GM18907 (cell line): Measurements from ENCODE around the gene RPN1.
"Not testable (repeated sequence)": the region's sequence is repeated elsewhere in the genome, so short reads cannot be mapped to it uniquely, and the experiment has no call there.

Experiments used
- ATAC-seq: cut with Tn5 transposase; IDR thresholded peaks from one replicate; pipeline ENCODE4 v1.9.1; 2021; ENCODE audit warnings: mild to moderate bottlenecking, moderate library complexity; ENCODE audit not compliant: unreplicated experiment

RPN1 gene

GRCh38 chr3:128613083-128613829 lies 37.4 kb downstream of the RPN1 start:
- no peak for ATAC-seq

DNA sequence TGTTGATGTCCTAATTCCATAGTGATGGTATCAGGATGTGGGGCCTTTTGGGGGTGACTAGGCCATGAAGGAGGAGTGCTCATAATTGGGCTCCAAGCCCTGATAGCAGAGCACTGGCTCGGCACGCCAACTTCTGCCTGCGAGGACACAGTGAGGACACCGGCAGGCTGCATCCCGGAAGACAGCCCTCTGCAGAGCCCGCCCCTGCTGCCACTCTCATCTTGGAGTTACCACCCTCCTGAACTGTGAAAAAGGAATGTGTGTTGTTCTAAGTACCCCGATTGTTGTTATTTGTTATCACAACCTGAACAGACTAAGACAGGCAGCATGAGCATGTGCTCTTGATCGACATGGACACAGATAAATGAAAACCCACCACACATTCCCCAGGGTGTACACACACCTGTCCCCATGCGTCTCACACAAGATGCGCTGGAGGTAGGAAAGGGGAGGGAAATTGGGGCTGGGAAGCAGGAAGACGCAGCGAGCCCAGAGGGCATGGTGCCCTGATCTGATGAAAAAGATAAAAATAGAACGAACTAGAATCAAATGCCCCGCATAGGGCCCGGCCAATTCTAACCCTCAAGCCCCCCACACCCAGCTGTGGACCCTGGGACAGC lies 40.1 kb downstream of the RPN1 start:
- ATAC-seq, result no peak

DNA sequence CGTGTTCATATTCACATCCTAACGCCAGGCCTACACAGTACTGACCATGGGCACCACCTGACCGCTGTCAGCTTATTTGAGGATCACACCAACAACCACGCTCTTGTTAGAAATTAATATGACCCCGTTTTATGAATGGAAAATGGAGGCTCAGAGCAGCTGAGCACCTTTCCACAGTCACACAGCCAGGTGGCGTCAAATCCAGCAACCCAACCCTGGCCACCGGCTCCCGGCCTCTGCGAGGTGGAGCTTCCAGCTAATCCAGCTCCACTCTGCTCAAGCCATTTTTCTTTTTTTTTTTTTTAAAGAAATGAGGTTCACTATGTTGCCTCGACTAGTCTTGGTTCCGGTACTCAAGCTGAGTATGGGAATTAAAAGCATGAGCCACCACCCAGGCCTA lies 41.3 kb downstream of the RPN1 start:
- no peak for ATAC-seq

GRCh38 chr3:128607710-128608048 lies 42.9 kb downstream of the RPN1 start:
- ATAC-seq, result no peak

DNA sequence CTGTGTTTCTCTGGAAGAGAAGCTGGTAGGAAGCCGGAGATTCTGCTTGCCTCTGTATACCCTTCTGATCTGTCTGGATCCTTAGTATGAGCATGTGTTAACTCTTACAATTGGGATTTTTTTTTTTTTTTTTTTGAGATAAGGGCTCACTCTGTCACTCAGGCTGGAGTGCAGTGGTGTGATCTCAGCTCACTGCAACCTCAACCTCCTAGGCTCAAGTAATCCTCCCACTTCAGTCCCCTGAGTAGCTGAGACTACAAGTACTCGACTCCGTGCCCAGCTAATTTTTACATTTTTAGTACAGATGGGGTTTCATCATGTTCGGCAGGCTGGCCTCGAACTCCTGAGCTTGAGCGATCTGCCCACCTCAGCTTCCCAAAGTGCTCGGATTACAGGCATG lies 44.5 kb downstream of the RPN1 start:
- no peak for ATAC-seq

- ATAC-seq, result no peak
Observed at GRCh38 chr3:128605091-128606046, 45.2 kb downstream of the RPN1 start.

DNA sequence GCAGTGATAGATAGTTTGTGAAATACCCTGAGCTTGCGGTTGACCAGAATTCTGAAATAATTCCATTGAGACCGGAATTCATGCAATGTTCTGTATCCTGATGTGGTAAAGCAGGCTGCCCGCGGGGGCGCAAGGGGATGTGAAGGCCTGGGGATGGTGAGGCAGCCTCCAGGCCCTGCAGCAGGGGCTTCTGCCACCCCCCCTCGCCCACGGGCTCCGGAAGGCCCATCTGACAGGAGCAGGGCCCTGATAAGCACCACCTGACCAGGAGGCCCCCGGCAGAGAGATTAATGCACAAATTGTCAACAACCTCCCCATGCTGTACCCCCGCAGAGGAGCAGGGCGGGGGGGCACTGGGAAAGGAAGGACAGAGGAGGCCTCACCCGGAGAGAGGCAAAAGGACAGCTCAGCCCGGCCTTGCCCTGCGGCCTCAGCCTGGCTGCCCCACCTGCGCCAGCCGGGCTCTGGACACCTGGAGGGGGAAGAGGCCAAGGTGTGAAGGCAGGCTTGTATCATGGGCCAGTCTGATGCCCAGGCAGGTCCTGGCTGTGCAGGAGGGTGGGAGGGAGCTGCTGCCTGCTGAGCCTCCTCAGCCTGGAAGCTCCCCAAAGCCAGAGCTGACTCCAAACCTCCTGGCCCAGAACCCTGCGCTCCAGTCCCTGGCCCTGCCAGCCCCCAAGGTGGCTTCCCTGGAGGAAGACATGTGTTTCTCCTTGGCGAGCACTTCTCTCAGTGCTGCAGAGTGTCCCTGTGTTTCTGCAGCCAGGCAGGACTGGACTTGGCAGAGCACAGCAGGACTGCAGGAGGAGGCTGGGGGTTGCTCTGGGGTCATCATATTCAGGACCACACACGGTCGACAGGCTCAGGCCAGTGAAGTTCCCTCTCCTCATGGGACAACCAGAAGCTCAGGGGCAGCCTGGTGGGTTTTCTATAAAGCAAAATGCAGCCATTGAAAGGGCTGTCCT lies 46.5 kb downstream of the RPN1 start:
- ATAC-seq, result no peak

DNA sequence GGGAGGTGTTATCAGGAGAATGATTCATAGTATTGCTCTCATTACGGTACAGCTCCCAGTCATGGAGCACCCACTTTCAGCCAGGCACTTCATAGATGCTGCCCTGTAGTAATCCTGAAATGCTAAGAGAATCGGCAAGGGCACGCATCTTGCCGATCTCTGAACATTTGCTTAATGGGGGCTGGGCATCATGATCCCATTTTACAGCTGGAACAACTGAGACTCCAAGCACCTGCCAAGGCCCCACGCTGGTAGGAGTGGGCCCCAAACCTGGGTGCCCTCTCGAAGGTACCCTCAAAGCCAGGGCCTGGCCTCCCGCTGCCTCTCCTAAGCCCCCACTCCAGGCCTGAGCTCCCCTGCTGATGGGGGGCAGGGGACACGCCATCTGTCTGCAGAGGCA lies 47.3 kb downstream of the RPN1 start:
- no peak for ATAC-seq

- ATAC-seq, result no peak
Observed at GRCh38 chr3:128598884-128599664, 51.5 kb downstream of the RPN1 start.

DNA sequence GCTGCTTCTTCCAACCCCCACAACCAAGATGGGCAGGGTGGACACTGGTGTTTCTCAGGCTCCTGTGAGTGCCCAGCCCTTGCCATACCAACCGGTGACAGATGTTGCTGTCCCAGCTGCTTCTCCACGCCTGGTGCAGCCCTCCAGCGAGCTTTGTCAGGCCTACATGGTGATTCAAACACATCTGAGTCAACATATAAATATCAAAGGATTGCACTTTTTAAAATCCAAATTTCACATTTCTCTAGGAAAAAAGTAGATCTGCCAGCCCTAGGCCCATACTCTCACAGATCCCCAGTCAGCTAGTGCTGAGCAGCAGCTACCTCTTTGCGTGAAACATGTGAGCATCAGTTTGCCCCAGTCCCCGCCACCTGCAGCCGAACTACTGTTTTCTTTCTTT lies 52.7 kb downstream of the RPN1 start:
- no peak for ATAC-seq

- no peak for ATAC-seq
Observed at GRCh38 chr3:128592864-128593263, 57.8 kb downstream of the RPN1 start.

DNA sequence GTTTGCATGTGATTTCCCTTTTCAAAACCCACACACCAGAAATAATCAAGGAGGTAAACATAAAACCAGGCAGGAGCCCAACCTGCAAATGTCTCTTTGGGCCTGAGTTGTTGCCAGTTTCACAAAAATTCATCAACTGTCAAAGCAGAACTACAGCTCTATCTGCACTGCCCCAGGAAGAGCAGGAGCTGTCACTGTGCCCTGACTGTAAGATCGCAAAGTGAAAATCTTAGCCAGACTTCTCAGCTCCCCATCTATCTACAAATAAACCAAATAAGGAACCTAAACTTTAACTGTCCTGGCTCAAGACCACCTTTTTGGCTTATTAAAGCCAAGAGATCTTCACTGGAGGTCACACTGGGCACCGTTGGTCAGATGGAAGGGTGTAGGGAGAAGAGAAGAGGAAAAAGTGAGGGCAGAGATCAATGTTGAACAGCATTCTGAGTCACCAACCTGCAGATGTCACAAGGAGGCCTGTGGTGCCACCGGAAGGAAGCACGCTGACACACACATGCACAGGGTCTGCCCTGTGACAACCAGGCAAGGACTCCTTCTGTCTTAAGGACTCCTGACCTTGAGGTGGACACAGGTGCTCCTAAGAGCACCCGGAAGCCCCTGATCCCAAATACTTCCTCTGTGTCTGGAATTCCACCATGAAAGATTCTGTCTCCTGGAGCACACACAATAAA lies 58.7 kb downstream of the RPN1 start:
- ATAC-seq, result no peak

DNA sequence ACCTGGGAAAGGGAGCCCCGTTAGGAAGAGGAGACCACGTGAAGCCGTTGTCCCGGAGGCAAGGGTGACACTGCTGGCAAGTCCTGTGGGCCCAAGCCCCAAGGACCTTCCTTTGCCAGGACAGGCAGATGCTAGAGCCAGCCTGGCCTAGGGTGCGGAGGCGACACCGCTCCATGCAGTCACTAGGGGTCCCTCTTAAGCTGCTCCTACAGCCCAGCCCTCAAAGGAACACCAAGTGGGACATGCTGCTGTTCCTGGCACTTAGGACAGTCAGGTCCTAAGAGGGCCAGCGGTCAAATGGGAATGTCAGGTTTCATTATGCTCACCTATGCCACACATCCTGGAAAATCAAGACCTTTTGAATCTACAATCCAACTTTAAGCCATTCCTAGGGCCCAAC lies 59.7 kb downstream of the RPN1 start:
- ATAC-seq, result no peak

DNA sequence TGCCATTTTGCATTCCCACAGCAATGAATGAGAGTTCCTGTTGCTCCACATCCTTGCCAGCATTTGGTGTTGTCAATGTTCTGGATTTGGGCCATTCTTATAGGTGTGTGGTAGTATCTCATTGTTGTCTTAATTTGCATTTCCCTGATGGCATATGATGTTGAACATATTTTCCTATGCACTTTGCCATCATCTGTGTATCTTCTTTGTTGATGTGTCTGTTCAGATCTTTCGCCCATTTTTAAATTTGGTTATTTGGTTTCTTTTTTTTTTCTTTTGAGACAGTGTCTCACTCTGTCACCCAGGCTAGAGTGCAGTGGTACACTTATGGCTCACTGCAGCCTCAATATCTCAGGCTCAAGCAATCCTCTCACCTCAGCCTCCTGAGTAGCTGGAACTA lies 60.6 kb downstream of the RPN1 start:
- ATAC-seq, result not testable (repeated sequence)

DNA sequence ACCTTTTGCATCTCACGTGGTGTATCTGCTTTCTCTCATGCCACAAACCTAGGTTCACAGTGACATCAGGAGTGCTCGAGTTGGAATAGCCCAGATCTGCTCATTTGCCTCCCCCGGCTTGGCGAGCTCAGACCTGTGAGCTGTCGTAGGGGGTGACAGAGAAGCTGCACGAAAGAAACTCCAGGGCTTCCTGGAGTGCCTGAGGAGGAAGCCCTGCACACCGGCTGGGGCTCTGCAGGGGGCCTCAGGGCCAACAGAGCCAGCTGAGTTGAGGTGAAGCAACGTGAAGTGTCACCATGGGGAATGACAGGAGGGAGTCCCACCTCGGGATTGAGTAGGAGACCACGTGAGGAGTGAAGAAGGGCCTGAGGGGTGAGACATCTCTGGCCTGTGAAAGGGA lies 62.5 kb downstream of the RPN1 start:
- no peak for ATAC-seq

DNA sequence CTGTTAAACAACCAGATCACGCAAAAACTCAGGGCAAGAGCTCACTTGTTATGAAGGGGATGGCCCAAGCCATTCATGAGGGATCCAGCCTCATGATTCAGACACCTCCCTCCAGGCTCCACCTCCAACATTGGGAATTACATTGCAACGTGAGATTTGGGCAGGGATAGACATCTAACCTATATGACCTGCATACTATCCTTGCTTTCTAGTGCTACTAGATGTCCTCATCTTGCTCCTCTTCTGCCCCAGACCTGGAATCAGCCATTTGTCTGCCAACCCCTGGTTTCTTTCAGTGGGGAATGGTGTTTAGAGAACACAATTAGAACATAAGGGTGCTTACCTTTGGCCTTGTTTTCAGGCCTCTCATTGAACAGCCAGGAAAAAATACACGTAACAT lies 63.2 kb downstream of the RPN1 start:
- no peak for ATAC-seq

DNA sequence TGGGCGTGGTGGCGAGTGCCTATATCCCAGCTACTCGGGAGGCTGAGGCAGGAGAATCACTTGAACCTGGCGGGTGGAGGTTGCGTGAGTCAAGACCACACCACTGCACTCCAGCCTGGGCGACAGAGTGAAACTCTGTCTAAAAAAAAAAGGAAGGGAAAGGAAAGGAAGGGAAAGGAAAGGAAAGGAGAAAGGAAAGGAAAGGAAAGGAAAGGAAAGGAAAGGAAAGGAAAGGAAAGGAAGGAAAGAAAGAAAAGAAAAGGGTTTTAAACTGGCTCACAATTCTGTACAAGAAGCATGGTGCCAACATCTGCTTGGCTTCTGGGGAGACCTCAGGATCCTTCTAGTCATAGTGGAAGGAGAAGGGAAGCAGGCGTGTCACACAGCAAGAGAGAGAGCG lies 63.7 kb downstream of the RPN1 start:
- not testable (repeated sequence) for ATAC-seq

DNA sequence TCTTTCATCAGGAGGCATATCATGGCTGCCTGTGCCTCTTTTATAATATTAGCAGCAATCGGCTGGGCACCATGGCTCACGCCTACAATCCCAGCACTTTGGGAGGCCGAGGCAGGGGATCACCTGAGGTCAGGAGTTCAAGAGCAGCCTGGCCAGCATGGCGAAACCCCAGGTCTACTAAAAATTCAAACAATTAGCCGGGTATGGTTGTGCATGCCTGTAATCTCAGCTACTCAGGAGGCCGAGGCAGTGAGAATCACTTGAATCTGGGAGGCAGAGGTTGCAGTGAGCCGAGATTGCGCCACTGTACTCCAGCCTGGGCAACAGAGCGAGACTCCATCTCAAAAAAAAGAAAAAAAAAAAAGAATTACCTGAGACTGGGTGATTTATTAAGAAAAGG lies 64.2 kb downstream of the RPN1 start:
- not testable (repeated sequence) for ATAC-seq

- ATAC-seq, result no peak
Observed at GRCh38 chr3:128585974-128586373, 64.6 kb downstream of the RPN1 start.
